OCI-LY7 (cell line): ENCODE data around the gene NHLH2.

Experiments
- CTCF ChIP-seq: fragments of 200-600 bp; sonication (generic); conservative IDR thresholded peaks from 2 replicates; pipeline ENCODE4 v1.5.1; 2014; ENCODE audit warnings: mild to moderate bottlenecking, antibody characterized with exemption, low read length, moderate library complexity, mixed read lengths
- EZH2phosphoT487 ChIP-seq: fragments of 200-600 bp; sonication (generic); IDR thresholded peaks from 2 replicates; pipeline ENCODE4 v1.6.1; 2018; ENCODE audit warnings: low read depth, borderline replicate concordance, mild to moderate bottlenecking, mixed run types, antibody characterized with exemption, low read length, moderate library complexity, mixed read lengths

GRCh38 chr1:115832651-115833050 is 8.3 kb downstream of the NHLH2 start:
- TF ChIP-seq CTCF = no peak
- no peak for TF ChIP-seq EZH2phosphoT487
